ENCODE data around the gene SRRM5. TPM values are rescaled to one million over a fixed set of nuclear protein-coding genes. Genes with fewer than 3 reads are reported as not detected.

Gene SRRM5
- total and polyA plus RNA-seq, 4 donors: 0.07 to 0.09 (median 0.09) TPM

- Histone ChIP-seq H3K9me3 (ENCODE audit: control insufficient read depth in 4 of 4, low read length in 3 of 4) (no peaks in the 10 kb centered on the region), H3K4me3 (ENCODE audit: low read depth in 1 of 3, low read length in 3 of 3) (peak overlapping the region; percentile 66 to 90 (median 78)), H3K4me1 (ENCODE audit: control insufficient read depth in 4 of 4, insufficient read depth in 4 of 4, low read length in 3 of 4) (peaks cover 6 to 40% (median 33%) of the 10 kb centered on the region in 4 donors), H3K27ac (ENCODE audit: low read depth in 1 of 2, low read length in 2 of 2) (peak overlapping the region; percentile 89 to 97), H3K9ac (ENCODE audit: low read depth in 1 of 2, low read length in 2 of 2) (peak overlapping the region; percentile 73 to 93), H3K36me3 (ENCODE audit: control insufficient read depth in 4 of 4, insufficient read depth in 3 of 4, low read depth in 1 of 4, low read length in 3 of 4) (peaks cover 8 to 21% (median 19%) of the 10 kb centered on the region in 4 donors), H3K27me3 (ENCODE audit: control insufficient read depth in 4 of 4, insufficient read depth in 4 of 4, low read length in 3 of 4) (no peaks in the 10 kb centered on the region)
- no peak for DNase-seq (ENCODE audit: low spot score)
- TF ChIP-seq RAD21 (IDR thresholded peaks at IDR 0.05): no peak
- no peak for TF ChIP-seq NR2F2 (IDR thresholded peaks at IDR 0.05)
- TF ChIP-seq EGR1 (IDR thresholded peaks at IDR 0.05; ENCODE audit: low read depth in 2 of 2): no peak
- no peak for TF ChIP-seq YY1 (IDR thresholded peaks at IDR 0.05)
- no peak for TF ChIP-seq REST (IDR thresholded peaks at IDR 0.05)
- TF ChIP-seq HNF4G (IDR thresholded peaks at IDR 0.05): no peak
- TF ChIP-seq FOXA2 (IDR thresholded peaks at IDR 0.05): no peak
- TF ChIP-seq, protein P1, sequence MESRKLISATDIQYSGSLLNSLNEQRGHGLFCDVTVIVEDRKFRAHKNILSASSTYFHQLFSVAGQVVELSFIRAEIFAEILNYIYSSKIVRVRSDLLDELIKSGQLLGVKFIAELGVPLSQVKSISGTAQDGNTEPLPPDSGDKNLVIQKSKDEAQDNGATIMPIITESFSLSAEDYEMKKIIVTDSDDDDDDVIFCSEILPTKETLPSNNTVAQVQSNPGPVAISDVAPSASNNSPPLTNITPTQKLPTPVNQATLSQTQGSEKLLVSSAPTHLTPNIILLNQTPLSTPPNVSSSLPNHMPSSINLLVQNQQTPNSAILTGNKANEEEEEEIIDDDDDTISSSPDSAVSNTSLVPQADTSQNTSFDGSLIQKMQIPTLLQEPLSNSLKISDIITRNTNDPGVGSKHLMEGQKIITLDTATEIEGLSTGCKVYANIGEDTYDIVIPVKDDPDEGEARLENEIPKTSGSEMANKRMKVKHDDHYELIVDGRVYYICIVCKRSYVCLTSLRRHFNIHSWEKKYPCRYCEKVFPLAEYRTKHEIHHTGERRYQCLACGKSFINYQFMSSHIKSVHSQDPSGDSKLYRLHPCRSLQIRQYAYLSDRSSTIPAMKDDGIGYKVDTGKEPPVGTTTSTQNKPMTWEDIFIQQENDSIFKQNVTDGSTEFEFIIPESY (IDR thresholded peaks at IDR 0.05): no peak
- TF ChIP-seq SP1 (IDR thresholded peaks at IDR 0.05): no peak
- no peak for TF ChIP-seq CTCF (IDR thresholded peaks at IDR 0.05; ENCODE audit: low read depth, low read length, missing input control)
- TF ChIP-seq, protein P2, sequence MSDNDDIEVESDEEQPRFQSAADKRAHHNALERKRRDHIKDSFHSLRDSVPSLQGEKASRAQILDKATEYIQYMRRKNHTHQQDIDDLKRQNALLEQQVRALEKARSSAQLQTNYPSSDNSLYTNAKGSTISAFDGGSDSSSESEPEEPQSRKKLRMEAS (IDR thresholded peaks at IDR 0.05): no peak
- TF ChIP-seq, protein P3, sequence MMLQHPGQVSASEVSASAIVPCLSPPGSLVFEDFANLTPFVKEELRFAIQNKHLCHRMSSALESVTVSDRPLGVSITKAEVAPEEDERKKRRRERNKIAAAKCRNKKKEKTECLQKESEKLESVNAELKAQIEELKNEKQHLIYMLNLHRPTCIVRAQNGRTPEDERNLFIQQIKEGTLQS (IDR thresholded peaks at IDR 0.05): no peak
- no peak for TF ChIP-seq TAF1 (conservative IDR thresholded peaks at IDR 0.05)
- no peak for TF ChIP-seq HNF4A (conservative IDR thresholded peaks at IDR 0.05)
- WGBS: 29% methylated on average over 7 of the region's 7 CpGs
Observed at GRCh38 chr19:43596842-43597461, 14.9 kb upstream of the SRRM5 start.

DNA sequence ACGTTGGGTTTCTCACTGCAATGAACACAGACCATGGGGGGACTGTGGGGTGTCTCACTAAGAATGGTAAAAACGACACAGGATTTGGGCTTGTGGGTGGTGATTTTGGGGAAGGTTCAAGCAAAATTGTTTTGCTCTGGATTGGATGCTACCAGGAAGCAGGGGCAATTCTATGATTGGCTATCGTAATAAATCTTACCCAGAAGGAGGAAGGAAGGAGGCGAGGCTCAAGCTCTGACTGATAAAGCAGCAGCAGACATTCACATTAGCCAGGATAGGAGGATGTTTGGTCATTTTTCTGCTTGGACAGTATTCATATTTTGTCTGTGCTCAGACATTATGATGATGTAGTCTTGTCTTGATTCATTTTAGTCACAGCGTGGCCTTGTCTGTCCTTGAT, 14.0 kb upstream of the SRRM5 start:
- H3K9ac ChIP-seq (ENCODE audit: low read depth in 1 of 2, low read length in 2 of 2): no peak overlapping the region
- no peak overlapping the region for H3K27ac ChIP-seq (ENCODE audit: low read depth in 1 of 2, low read length in 2 of 2)
- H3K4me1 ChIP-seq (ENCODE audit: control insufficient read depth in 4 of 4, insufficient read depth in 4 of 4, low read length in 3 of 4): peaks cover 6 to 40% (median 33%) of the 10 kb centered on the region in 4 donors
- H3K36me3 ChIP-seq (ENCODE audit: control insufficient read depth in 4 of 4, insufficient read depth in 3 of 4, low read depth in 1 of 4, low read length in 3 of 4): peaks cover 4 to 19% (median 16%) of the 10 kb centered on the region in 4 donors
- no peak overlapping the region for H3K4me3 ChIP-seq (ENCODE audit: low read depth in 1 of 3, low read length in 3 of 3)
- no peaks in the 10 kb centered on the region for H3K9me3 ChIP-seq (ENCODE audit: control insufficient read depth in 4 of 4, low read length in 3 of 4)
- H3K27me3 ChIP-seq (ENCODE audit: control insufficient read depth in 4 of 4, insufficient read depth in 4 of 4, low read length in 3 of 4): no peaks in the 10 kb centered on the region
- DNase-seq (ENCODE audit: low spot score): no peak
- 65% methylated on average over 5 of the region's 5 CpGs for WGBS
- TF ChIP-seq RAD21 (IDR thresholded peaks at IDR 0.05) (no peak), GABPA (IDR thresholded peaks at IDR 0.05 in 1 of 2, conservative IDR thresholded peaks at IDR 0.05 in 1 of 2) (no peak), RXRA (IDR thresholded peaks at IDR 0.05) (no peak), TAF1 (conservative IDR thresholded peaks at IDR 0.05) (no peak), FOXA2 (IDR thresholded peaks at IDR 0.05) (no peak), SP1 (IDR thresholded peaks at IDR 0.05) (no peak), FOXA1 (IDR thresholded peaks at IDR 0.05) (no peak), NR2F2 (IDR thresholded peaks at IDR 0.05) (no peak), EGR1 (IDR thresholded peaks at IDR 0.05; ENCODE audit: low read depth in 2 of 2) (no peak)
- TF ChIP-seq, protein P3 (IDR thresholded peaks at IDR 0.05): no peak
- TF ChIP-seq, protein P1 (IDR thresholded peaks at IDR 0.05): no peak
- TF ChIP-seq, protein P2 (IDR thresholded peaks at IDR 0.05): no peak

Data from liver (tissue), 9 donors.